Keratinocyte (primary cell): ENCODE measurements around the gene ZNF675. TPM values are rescaled to one million over a fixed set of nuclear protein-coding genes. Genes with fewer than 3 reads are reported as not detected.

Experiments used
- DNase-seq: peaks from one replicate; pipeline ENCODE4 v3.0.0-alpha.2; 2011; ENCODE audit warnings: low read depth, missing footprints, low spot score
- FAIRE-seq: peaks from 2 replicates; lab custom pipeline; 2011; peaks lifted over from hg19 to GRCh38; lab: Jason Lieb, UNC
- H2AFZ ChIP-seq: 2 replicates; pipeline ENCODE4 v1.6.0; 2012; ENCODE audit warnings: low read length, control low read depth, inconsistent platforms; ENCODE audit not compliant: control insufficient read depth
- H3K27ac ChIP-seq: 2 replicates; pipeline ENCODE4 v1.5.1; 2011; ENCODE audit warnings: low read length; ENCODE audit not compliant: control insufficient read depth, insufficient read depth
- H3K27me3 ChIP-seq: 3 replicates; pipeline ENCODE4 v1.6.0; 2011; ENCODE audit warnings: low read length; ENCODE audit not compliant: control insufficient read depth, insufficient read depth; ENCODE audit errors: extremely low read depth
- H3K36me3 ChIP-seq, 2 experiments: 2 replicates in 1 of 2; 3 replicates in 1 of 2; pipeline ENCODE4 v1.5.1; 2011; ENCODE audit warnings: low read length in 2 of 2, mild to moderate bottlenecking in 1 of 2; ENCODE audit not compliant: control insufficient read depth in 2 of 2, insufficient read depth in 2 of 2; ENCODE audit errors: extremely low read depth in 1 of 2
- H3K4me1 ChIP-seq: 3 replicates; pipeline ENCODE4 v1.5.1; 2011; ENCODE audit warnings: low read length; ENCODE audit not compliant: control insufficient read depth, insufficient read depth; ENCODE audit errors: extremely low read depth
- H3K4me2 ChIP-seq: 3 replicates; pipeline ENCODE4 v1.6.0; 2011; ENCODE audit warnings: low read depth, low read length; ENCODE audit not compliant: control insufficient read depth, insufficient read depth; ENCODE audit errors: extremely low read depth
- H3K4me3 ChIP-seq, 3 experiments: fragments of 200-600 bp in 1 of 3; sonication (generic) in 1 of 3; 2 replicates in 2 of 3; 3 replicates in 1 of 3; pipeline ENCODE4 v1.5.1; 2011 to 2016; ENCODE audit warnings: low read length in 3 of 3, mild to moderate bottlenecking in 3 of 3, control low read depth in 2 of 3, inconsistent platforms in 1 of 3, low read depth in 1 of 3, mixed read lengths in 1 of 3, mixed run types in 1 of 3, moderate library complexity in 1 of 3; ENCODE audit not compliant: control insufficient read depth in 2 of 3, insufficient read depth in 2 of 3; ENCODE audit errors: extremely low read depth in 1 of 3
- H3K79me2 ChIP-seq: 2 replicates; pipeline ENCODE4 v1.6.0; 2012; ENCODE audit warnings: low read length; ENCODE audit not compliant: control insufficient read depth, insufficient read depth
- H3K9ac ChIP-seq: 3 replicates; pipeline ENCODE4 v1.6.0; 2011; ENCODE audit warnings: low read length; ENCODE audit not compliant: control insufficient read depth, insufficient read depth; ENCODE audit errors: extremely low read depth
- H3K9me1 ChIP-seq: 3 replicates; pipeline ENCODE4 v1.6.0; 2011; ENCODE audit warnings: low read length; ENCODE audit not compliant: control insufficient read depth, insufficient read depth; ENCODE audit errors: extremely low read depth
- H3K9me3 ChIP-seq: 2 replicates; pipeline ENCODE4 v1.5.1; 2012; ENCODE audit warnings: low read depth, low read length; ENCODE audit not compliant: control insufficient read depth
- H4K20me1 ChIP-seq: 3 replicates; pipeline ENCODE4 v1.6.0; 2011; ENCODE audit warnings: low read length; ENCODE audit not compliant: control insufficient read depth, insufficient read depth; ENCODE audit errors: extremely low read depth
- EZH2 ChIP-seq: IDR thresholded peaks from one replicate; pipeline ENCODE4 v1.6.1; 2012; ENCODE audit warnings: inconsistent platforms, mild to moderate bottlenecking, low read length, moderate library complexity
- dilution Hi-C: fragments of 300-500 bp; cut with MboI; formaldehyde crosslinking; loops from one replicate; pipeline ENCODE4 v1.7.0; 2020; ENCODE audit warnings: low sequenced_read_pairs; ENCODE audit not compliant: extremely low pct_ligation_motif_present
- polyA plus RNA-seq, 5 experiments: library from polyadenylated mRNA; depleted of rRNA in 3 of 5; stranded (reverse) in 3 of 5; stranded (forward) in 1 of 5; unstranded in 1 of 5; fragments of >200 nt; gene quantifications; 1 replicate in 1 of 5; 2 replicates in 3 of 5; 3 replicates in 1 of 5; pipeline versions ENCODE4 v1.2.1 to v1.2.3, GENCODE V29; 2011 to 2012; ENCODE audit warnings: missing spikeins in 2 of 5, low read depth in 1 of 5, low replicate concordance in 1 of 5
- TF ChIP-seq, protein P1 (sequence below), 3 experiments: IDR thresholded peaks in 1 of 3; conservative IDR thresholded peaks in 1 of 3; optimal IDR thresholded peaks in 1 of 3; 2 replicates in 2 of 3; 3 replicates in 1 of 3; pipeline versions ENCODE3 to v1.5.1; 2011; ENCODE audit warnings: low read length in 3 of 3, mild to moderate bottlenecking in 3 of 3, moderate library complexity in 2 of 3, control low read depth in 1 of 3, inconsistent platforms in 1 of 3; ENCODE audit not compliant: insufficient read depth in 2 of 3; ENCODE audit errors: extremely low read depth in 1 of 3

ZNF675 gene
- polyA plus RNA-seq, 1 donor (not counting 4 experiments of a cell fraction or from before 2014, with no cell fraction given) = 15.3 TPM

DNA sequence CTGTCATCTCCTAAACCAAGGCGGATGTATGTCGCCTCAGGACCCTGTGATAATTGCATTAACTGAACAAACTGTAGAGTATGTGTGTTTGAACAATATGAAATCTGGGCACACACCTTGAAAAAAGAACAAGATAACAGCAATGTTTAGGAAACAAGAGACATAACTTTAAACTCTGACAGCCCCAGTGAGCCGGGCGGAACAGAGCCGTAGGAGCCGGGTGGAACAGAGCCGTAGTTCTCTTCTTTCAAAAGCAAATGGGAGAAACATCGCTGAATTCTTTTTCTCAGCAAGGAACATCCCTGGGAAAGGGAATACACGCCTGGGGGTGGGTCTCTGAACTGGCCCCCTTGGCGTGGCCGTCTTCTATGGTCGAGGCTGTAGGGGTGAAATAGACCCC lies 31.8 kb upstream of the ZNF675 start:
- FAIRE-seq = no peak
- no peak for TF ChIP-seq EZH2
- TF ChIP-seq, protein P1, sequence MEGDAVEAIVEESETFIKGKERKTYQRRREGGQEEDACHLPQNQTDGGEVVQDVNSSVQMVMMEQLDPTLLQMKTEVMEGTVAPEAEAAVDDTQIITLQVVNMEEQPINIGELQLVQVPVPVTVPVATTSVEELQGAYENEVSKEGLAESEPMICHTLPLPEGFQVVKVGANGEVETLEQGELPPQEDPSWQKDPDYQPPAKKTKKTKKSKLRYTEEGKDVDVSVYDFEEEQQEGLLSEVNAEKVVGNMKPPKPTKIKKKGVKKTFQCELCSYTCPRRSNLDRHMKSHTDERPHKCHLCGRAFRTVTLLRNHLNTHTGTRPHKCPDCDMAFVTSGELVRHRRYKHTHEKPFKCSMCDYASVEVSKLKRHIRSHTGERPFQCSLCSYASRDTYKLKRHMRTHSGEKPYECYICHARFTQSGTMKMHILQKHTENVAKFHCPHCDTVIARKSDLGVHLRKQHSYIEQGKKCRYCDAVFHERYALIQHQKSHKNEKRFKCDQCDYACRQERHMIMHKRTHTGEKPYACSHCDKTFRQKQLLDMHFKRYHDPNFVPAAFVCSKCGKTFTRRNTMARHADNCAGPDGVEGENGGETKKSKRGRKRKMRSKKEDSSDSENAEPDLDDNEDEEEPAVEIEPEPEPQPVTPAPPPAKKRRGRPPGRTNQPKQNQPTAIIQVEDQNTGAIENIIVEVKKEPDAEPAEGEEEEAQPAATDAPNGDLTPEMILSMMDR (optimal IDR thresholded peaks at IDR 0.05 in 1 of 3, IDR thresholded peaks at IDR 0.05 in 1 of 3, conservative IDR thresholded peaks at IDR 0.05 in 1 of 3; ENCODE audit: extremely low read depth in 1 of 3, insufficient read depth in 2 of 3, low read length in 3 of 3) = no peak
- DNase-seq = no peak
- Histone ChIP-seq H3K79me2 (no peaks in the 10 kb centered on the region), H3K4me3 (no peak overlapping the region), H3K9me1 (no peaks in the 10 kb centered on the region), H3K36me3 (no peaks in the 10 kb centered on the region), H3K9me3 (no peaks in the 10 kb centered on the region), H3K9ac (no peak overlapping the region), H3K4me1 (no peaks in the 10 kb centered on the region), H2AFZ (no peak overlapping the region), H3K27me3 (no peaks in the 10 kb centered on the region), H4K20me1 (no peaks in the 10 kb centered on the region), H3K27ac (no peak overlapping the region), H3K4me2 (no peak overlapping the region)
- dilution Hi-C loops = no loop called here

- DNase-seq = no peak
- FAIRE-seq = no peak
- Histone ChIP-seq H3K9me1 (no peaks in the 10 kb centered on the region), H4K20me1 (no peaks in the 10 kb centered on the region), H3K9me3 (no peaks in the 10 kb centered on the region), H2AFZ (no peak overlapping the region), H3K36me3 (no peaks in the 10 kb centered on the region), H3K9ac (no peak overlapping the region), H3K79me2 (no peaks in the 10 kb centered on the region), H3K27ac (no peak overlapping the region), H3K4me1 (no peaks in the 10 kb centered on the region), H3K4me2 (no peak overlapping the region), H3K4me3 (no peak overlapping the region), H3K27me3 (no peaks in the 10 kb centered on the region)
- no peak for TF ChIP-seq EZH2
- TF ChIP-seq, protein P1 (optimal IDR thresholded peaks at IDR 0.05 in 1 of 3, IDR thresholded peaks at IDR 0.05 in 1 of 3, conservative IDR thresholded peaks at IDR 0.05 in 1 of 3; ENCODE audit: extremely low read depth in 1 of 3, insufficient read depth in 2 of 3, low read length in 3 of 3) = no peak
- dilution Hi-C loops = no loop called here
Observed at GRCh38 chr19:23716792-23717191, 29.8 kb upstream of the ZNF675 start.
